ENCODE results near the gene FRY. TPM values are rescaled to one million over a fixed set of nuclear protein-coding genes. Genes with fewer than 3 reads are reported as not detected.

The FRY gene
- total and polyA plus RNA-seq, 9 of the 15 experiments (the other 6 are each of a cell fraction or from before 2014, with no cell fraction given) = 0.03 to 0.31 (median 0.11) TPM; not detected in 3

- TF ChIP-seq FOXP4 (CRISPR knock-in tag; IDR thresholded peaks at IDR 0.05; ENCODE audit: borderline replicate concordance) = no peak
Measured at GRCh38 chr13:32080328-32080744, 48.8 kb downstream of the FRY start (continued).

- no peak overlapping the region for H3K4me3 ChIP-seq
- intact Hi-C loops (cut with micrococcal nuclease) = no loop called here
- FAIRE-seq (no peak), DNase-seq (ENCODE audit: extremely low read depth in 1 of 4, low spot score in 3 of 4) (no peak), ATAC-seq (no peak)
- no peaks in the 10 kb centered on the region for H3K27me3 ChIP-seq (ENCODE audit: control insufficient read depth in 2 of 2, insufficient read depth in 2 of 2, low read length in 2 of 2)
- H3K36me3 ChIP-seq (ENCODE audit: control insufficient read depth, insufficient read depth, low read length) = no peaks in the 10 kb centered on the region
- H4K20me1 ChIP-seq (replicated peaks; ENCODE audit: control insufficient read depth, insufficient read depth, low read length) = no peaks in the 10 kb centered on the region
- no peak overlapping the region for H3K9ac ChIP-seq (ENCODE audit: insufficient read depth in 1 of 2, low read depth in 2 of 2, low read length in 2 of 2)
- 0% methylated on average over 2 of the region's 2 CpGs for WGBS (ENCODE audit: insufficient coverage, low coverage, missing lambda C conversion rate)
- TF ChIP-seq MCM5 (IDR thresholded peaks at IDR 0.05; ENCODE audit: low read depth) = no peak
- no peak for TF ChIP-seq ARID1B (IDR thresholded peaks at IDR 0.05)
- TF ChIP-seq ZNF311 (CRISPR knock-in tag; IDR thresholded peaks at IDR 0.05) = no peak
- no peak for TF ChIP-seq NR2C2 (CRISPR knock-in tag; IDR thresholded peaks at IDR 0.05)
- TF ChIP-seq NR2C2 (tag; IDR thresholded peaks at IDR 0.05) = no peak
- H3K9me3 ChIP-seq (replicated peaks; ENCODE audit: control insufficient read depth, insufficient read depth, low read depth, low read length) = no peaks in the 10 kb centered on the region
- H3K27ac ChIP-seq (ENCODE audit: extremely low read depth, low read depth, low read length) = no peak overlapping the region
- in situ Hi-C loops (cut with MboI) = no loop called here
- H3K4me2 ChIP-seq (ENCODE audit: insufficient read depth, low read length) = no peak overlapping the region
- POLR2A ChIA-PET = interaction anchor here (0.6 kb wide), 1 partner anchor 56 kb away, joined by 3 read pairs; no protein-coding TSS in a partner anchor
- H3K79me2 ChIP-seq (ENCODE audit: control insufficient read depth, insufficient read depth, low read length) = no peaks in the 10 kb centered on the region
- H3K4me1 ChIP-seq (replicated peaks in 1 of 2; ENCODE audit: control insufficient read depth in 2 of 2, insufficient read depth in 2 of 2, low read length in 2 of 2) = no peaks in the 10 kb centered on the region
- CTCF ChIA-PET (ENCODE audit: low intra/inter-chr PET ratio) = no interaction called here
- no peak overlapping the region for H2AFZ ChIP-seq (ENCODE audit: low read depth, low read length)
- H3K9me1 ChIP-seq (ENCODE audit: control insufficient read depth, insufficient read depth, low read length) = no peaks in the 10 kb centered on the region
- BruUV-seq (replicated peaks) = no TSS peak
Measured at GRCh38 chr13:32081591-32081990, 50.0 kb downstream of the FRY start.

Data from K562 (cell line).